Esophagus muscularis mucosa (tissue), 4 donors: ENCODE results near the gene AKR1C2.

Experiments
- CTCF ChIP-seq, 3 experiments: fragments of 200-600 bp in 2 of 3; fragments of 450-650 bp in 1 of 3; sonication (generic) in 2 of 3; IDR thresholded peaks; one replicate each; pipeline ENCODE4 v1.5.1; 2017 to 2019; ENCODE audit warnings: antibody characterized with exemption in 3 of 3, mild to moderate bottlenecking in 2 of 3, moderate library complexity in 1 of 3
- EP300 ChIP-seq: sonication (generic); formaldehyde crosslinking; IDR thresholded peaks from one replicate; pipeline ENCODE4 v1.6.1; 2017; ENCODE audit warnings: antibody characterized with exemption
- POLR2A ChIP-seq: fragments of 450-650 bp; IDR thresholded peaks from one replicate; pipeline ENCODE4 v1.6.1; 2017; ENCODE audit warnings: antibody characterized with exemption, moderate library complexity, mild to moderate bottlenecking, low read depth

- TF ChIP-seq EP300 (no peak), POLR2A (no peak), CTCF (IDR thresholded peaks at IDR 0.05) (no peak)
These were observed 19.4 kb downstream of the AKR1C2 start for GRCh38 chr10:4984223-4984622.
